Measurements from ENCODE around the gene ATG2A.

Gene ATG2A

DNA sequence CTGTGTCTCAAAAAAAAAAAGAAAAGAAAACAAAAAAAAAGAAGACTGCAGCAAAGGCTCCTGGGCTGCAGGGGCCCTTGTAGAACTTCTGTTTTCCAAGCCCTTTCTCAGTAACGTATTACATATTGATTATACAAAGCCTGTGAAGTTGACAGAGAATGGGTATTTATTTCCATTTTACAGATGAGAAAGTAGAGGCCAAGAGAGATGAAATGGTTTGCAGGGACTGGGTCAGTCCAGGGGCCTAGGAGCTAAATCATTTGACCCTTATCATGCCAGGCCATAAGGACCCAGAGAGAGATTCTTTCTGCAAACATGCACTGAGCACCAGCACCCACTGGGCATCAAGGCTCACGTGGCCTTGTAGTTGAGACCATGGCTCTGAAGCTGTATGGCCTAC is 11.9 kb upstream of the ATG2A start:
- Histone ChIP-seq H3K9me2 (replicated peaks; ENCODE audit: control insufficient read depth, low read length) (no peaks in the 10 kb centered on the region), H3K79me2 (ENCODE audit: control insufficient read depth, low read length) (no peaks in the 10 kb centered on the region), H3K4me1 (ENCODE audit: control insufficient read depth, low read length) (peaks cover 13% of the 10 kb centered on the region), H3K9me3 (ENCODE audit: control insufficient read depth, insufficient read depth, low read length) (no peaks in the 10 kb centered on the region), H3F3A (ENCODE audit: control insufficient read depth, insufficient read depth) (no peaks in the 10 kb centered on the region), H3K36me3 (ENCODE audit: control insufficient read depth, low read length) (no peaks in the 10 kb centered on the region), H3K4me2 (ENCODE audit: low read length) (no peak overlapping the region), H3K4me3 (ENCODE audit: low read length) (no peak overlapping the region), H3K27me3 (ENCODE audit: control insufficient read depth, low read length) (no peaks in the 10 kb centered on the region), H4K20me1 (ENCODE audit: control insufficient read depth, insufficient read depth, low read depth, low read length) (no peaks in the 10 kb centered on the region), H3K27ac (ENCODE audit: low read depth, low read length) (no peak overlapping the region)
- TF ChIP-seq EZH2phosphoT487 (IDR thresholded peaks at IDR 0.05; ENCODE audit: borderline replicate concordance, low read length), result no peak
- no peak for TF ChIP-seq CTCF (IDR thresholded peaks at IDR 0.05; ENCODE audit: low read depth, low read length, poor library complexity, severe bottlenecking)

GRCh38 chr11:64926689-64927088 is 9.7 kb upstream of the ATG2A start:
- no peak overlapping the region for H3K4me2 ChIP-seq (ENCODE audit: low read length)
- no peaks in the 10 kb centered on the region for H3K36me3 ChIP-seq (ENCODE audit: control insufficient read depth, low read length)
- no peak overlapping the region for H3K4me3 ChIP-seq (ENCODE audit: low read length)
- TF ChIP-seq CTCF (IDR thresholded peaks at IDR 0.05; ENCODE audit: low read depth, low read length, poor library complexity, severe bottlenecking) (no peak), EZH2phosphoT487 (IDR thresholded peaks at IDR 0.05; ENCODE audit: borderline replicate concordance, low read length) (no peak)
- no peaks in the 10 kb centered on the region for H3K9me2 ChIP-seq (replicated peaks; ENCODE audit: control insufficient read depth, low read length)
- no peaks in the 10 kb centered on the region for H4K20me1 ChIP-seq (ENCODE audit: control insufficient read depth, insufficient read depth, low read depth, low read length)
- peaks cover 19% of the 10 kb centered on the region for H3K4me1 ChIP-seq (ENCODE audit: control insufficient read depth, low read length)
- no peaks in the 10 kb centered on the region for H3K79me2 ChIP-seq (ENCODE audit: control insufficient read depth, low read length)
- H3K27me3 ChIP-seq (ENCODE audit: control insufficient read depth, low read length), result no peaks in the 10 kb centered on the region
- no peak overlapping the region for H3K27ac ChIP-seq (ENCODE audit: low read depth, low read length)
- H3K9me3 ChIP-seq (ENCODE audit: control insufficient read depth, insufficient read depth, low read length), result no peaks in the 10 kb centered on the region
- H3F3A ChIP-seq (ENCODE audit: control insufficient read depth, insufficient read depth), result no peaks in the 10 kb centered on the region

GRCh38 chr11:64925536-64926436 is 8.8 kb upstream of the ATG2A start:
- H3F3A ChIP-seq (ENCODE audit: control insufficient read depth, insufficient read depth), result no peaks in the 10 kb centered on the region
- peak overlapping the region; percentile 72 for H3K4me2 ChIP-seq (ENCODE audit: low read length)
- H3K4me1 ChIP-seq (ENCODE audit: control insufficient read depth, low read length), result peaks cover 19% of the 10 kb centered on the region
- no peaks in the 10 kb centered on the region for H4K20me1 ChIP-seq (ENCODE audit: control insufficient read depth, insufficient read depth, low read depth, low read length)
- H3K27ac ChIP-seq (ENCODE audit: low read depth, low read length), result no peak overlapping the region
- no peaks in the 10 kb centered on the region for H3K9me3 ChIP-seq (ENCODE audit: control insufficient read depth, insufficient read depth, low read length)
- peak overlapping the region; percentile 75; the same call in 1 of the 2 replicates for H3K4me3 ChIP-seq (ENCODE audit: low read length)
- no peaks in the 10 kb centered on the region for H3K36me3 ChIP-seq (ENCODE audit: control insufficient read depth, low read length)
- H3K9me2 ChIP-seq (replicated peaks; ENCODE audit: control insufficient read depth, low read length), result no peaks in the 10 kb centered on the region
- H3K27me3 ChIP-seq (ENCODE audit: control insufficient read depth, low read length), result no peaks in the 10 kb centered on the region
- H3K79me2 ChIP-seq (ENCODE audit: control insufficient read depth, low read length), result no peaks in the 10 kb centered on the region
- TF ChIP-seq EZH2phosphoT487 (IDR thresholded peaks at IDR 0.05; ENCODE audit: borderline replicate concordance, low read length) (no peak), CTCF (IDR thresholded peaks at IDR 0.05; ENCODE audit: low read depth, low read length, poor library complexity, severe bottlenecking) (no peak)

All from DOHH2 (cell line).